HG03108 (cell line): ENCODE results near the gene GBP5.
A peak's percentile ranks its signal among the peaks of the same experiment; 100 is the strongest.

Experiments
- ATAC-seq: cut with Tn5 transposase; IDR thresholded peaks from one replicate; pipeline ENCODE4 v1.9.1; 2021; ENCODE audit warnings: moderate library complexity; ENCODE audit not compliant: unreplicated experiment

Gene GBP5, protein sequence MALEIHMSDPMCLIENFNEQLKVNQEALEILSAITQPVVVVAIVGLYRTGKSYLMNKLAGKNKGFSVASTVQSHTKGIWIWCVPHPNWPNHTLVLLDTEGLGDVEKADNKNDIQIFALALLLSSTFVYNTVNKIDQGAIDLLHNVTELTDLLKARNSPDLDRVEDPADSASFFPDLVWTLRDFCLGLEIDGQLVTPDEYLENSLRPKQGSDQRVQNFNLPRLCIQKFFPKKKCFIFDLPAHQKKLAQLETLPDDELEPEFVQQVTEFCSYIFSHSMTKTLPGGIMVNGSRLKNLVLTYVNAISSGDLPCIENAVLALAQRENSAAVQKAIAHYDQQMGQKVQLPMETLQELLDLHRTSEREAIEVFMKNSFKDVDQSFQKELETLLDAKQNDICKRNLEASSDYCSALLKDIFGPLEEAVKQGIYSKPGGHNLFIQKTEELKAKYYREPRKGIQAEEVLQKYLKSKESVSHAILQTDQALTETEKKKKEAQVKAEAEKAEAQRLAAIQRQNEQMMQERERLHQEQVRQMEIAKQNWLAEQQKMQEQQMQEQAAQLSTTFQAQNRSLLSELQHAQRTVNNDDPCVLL

DNA sequence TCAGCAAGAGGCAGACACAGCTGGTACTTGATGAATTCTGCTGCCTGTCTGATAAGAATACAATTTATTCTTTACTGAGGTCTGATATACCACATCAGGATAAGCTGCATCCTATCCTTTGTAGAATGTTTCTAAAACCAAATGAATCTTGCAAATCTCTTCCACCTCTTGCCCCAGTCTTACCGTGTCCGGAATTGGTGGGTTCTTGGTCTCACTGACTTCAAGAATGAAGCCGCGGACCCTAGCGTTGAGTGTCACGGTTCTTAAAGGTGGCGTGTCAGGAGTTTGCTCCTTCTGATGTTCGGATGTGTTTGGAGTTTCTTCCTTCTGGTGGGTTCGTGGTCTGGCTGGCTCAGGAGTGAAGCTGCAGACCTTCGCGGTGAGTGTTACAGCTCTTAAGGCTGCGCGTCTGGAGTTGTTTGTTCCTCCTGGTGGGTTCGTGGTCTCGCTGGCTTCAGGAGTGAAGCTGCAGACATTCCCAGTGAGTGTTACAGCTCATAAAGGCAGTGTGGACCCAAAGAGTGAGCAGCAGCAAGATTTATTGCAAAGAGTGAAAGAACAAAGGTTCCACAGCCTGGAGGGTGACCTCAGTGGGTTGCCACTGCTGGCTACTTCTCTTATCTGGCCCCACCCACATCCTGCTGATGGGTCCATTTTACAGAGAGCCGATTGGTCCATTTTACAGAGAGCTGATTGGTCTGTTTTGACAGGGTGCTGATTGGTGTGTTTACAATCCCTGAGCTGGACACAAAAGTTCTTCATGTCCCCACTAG, at the start of gene GBP5:
Gene GBP5, minus strand, starts transcription at position 592 of the 773 bp plus-strand sequence. CDS start 3,305 bp downstream, outside the sequence.
- ATAC-seq, result peak; percentile 57

DNA sequence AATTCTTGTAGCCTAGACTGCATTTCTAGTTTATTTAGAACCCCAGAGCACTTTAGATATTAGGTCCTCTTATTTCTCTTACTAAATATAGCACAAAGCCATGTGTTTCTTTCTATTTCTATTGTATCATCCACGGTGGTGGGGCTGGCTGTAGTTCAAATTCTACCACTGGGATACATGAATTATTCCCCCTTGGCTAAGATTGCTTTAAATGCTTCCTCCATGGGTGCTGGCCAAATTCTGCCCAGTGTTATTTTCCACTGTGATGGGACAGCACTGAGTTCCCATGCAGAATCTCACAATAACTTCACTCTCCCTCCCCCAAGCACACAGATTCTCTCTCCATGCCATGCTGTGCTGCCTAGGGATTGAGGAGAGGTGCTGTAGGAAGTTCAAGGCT, 49.7 kb upstream of the GBP5 start:
- no peak for ATAC-seq

DNA sequence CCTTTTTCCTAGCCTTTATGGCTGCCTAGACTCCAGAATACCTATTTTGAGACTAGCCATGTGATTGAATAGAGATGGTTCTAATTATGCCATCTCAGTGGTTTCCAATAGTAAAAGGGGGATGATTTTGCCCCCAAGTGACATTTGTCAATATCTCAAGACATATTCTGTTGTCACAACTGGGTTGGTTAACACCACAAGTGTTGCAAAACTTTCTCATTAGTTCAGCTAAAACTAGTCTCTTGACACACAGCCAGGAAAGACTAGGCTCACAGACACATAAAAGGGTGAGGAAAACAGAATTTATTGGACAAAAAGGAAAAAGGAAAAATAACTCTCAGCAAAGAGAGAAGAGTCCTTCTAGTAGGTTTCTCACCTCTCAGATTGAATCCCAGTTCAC, 39.9 kb upstream of the GBP5 start:
- ATAC-seq, result no peak

DNA sequence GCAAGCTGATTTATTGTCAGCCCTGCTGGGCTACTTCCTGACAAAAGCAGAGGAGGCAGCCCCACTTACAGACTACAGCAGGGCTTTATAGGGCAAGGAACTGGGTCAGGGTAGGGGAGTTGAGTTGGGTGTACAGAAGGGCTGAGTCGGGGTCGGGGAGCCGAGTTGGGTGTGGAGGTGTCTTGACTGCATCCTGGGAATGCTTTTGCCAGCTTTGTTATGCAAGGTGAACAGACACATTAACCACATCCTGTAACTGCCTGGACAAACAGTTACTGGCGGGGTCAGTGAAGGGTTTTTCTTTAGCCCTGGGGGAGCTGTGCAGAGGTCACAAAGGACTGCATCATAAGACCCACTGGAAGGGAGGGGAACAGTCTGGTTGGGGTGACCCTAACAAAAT, 39.1 kb upstream of the GBP5 start:
- ATAC-seq, result peak; percentile 62

DNA sequence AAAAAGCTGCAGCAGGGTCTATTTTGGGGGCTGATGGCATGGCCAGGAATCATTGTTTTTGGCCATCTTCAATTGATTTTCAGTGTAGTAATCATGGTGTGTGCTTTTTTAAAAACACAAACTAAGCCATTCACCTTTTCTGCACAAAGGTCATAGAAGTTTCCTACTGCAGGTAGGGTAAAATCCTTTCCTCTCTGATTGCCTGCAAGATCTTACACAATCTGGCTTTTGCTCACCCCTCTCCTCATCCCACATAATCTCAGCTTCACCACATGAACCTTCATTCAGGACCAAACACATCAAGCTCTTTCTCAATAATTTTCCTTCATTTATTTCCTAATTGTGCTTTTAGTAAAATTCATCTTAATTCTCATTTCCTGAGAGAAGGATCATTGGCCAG, 38.3 kb upstream of the GBP5 start:
- ATAC-seq, result no peak

DNA sequence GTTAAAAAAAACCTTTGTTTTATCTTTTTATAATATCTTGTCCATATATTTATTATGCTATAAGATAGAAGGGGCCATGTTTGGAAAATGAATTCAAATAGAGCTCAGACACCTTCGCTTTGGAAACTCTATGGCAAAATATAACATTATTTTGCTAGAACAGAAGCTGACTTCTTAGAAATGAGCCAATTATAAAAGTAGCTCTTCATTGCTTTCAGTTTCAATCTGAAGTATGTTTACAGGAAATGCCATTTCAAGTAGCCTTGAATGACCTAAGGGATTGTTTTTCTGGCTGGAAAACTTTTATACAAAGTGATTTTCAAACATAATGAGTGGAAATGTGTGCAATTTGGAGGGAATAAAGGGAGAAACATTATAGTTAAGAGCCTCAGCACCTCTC, 37.8 kb upstream of the GBP5 start:
- ATAC-seq, result peak; percentile 88

DNA sequence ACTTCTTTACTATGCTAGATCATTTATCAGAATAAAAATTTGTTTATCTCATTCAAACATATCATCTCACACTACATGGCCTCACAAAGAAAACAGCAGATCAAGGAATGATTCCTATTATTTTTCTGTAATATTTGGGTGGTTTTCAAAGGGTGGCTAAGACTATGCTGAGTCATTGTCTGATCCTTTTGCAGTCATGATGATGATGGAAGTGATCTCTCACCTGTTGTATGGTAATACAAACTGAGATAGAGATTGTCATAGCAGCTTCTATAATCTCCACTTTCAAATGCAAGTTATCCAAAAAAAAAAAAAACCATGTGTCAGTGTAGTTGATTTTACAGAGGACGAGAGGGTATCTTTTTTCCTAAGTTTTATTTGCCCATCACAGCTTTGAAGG, 37.2 kb upstream of the GBP5 start:
- ATAC-seq, result no peak

DNA sequence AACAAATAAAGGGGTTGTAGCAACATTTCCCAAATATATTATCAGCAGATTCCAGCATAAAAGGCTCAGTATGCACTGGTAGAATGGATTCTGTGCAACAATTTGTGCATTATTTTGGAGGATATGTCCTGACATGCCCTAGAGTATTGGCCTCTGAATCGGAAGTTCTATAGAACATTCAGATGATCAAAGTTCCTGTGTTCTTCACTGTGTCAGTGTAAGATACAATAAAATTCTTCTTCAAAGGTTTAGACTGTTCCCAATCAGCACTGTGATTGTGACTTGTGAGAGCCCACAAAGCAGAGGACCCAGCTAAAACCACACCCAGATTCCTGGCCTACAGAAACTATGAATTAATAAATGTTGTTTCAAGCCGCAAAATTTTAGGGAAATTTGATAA, 33.6 kb upstream of the GBP5 start:
- ATAC-seq, result no peak

DNA sequence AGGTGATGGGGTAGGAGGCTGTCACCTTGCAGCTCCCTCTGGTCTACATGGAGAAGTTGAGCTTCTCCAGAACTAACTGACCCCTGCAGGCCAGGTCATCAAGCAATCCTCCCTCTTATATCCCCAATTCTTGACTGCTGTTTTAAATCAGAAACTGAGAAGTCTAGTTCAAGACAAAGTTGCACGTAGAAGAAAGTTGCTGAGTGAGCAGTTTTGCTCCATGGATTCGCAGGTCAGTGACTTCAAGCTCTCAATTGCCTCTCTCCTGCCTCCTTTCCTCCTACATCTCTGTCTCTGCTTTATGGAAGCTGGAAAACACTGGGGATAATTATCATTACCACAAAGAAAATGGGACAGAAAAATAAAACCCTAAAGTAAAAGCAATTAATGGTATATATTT, 32.8 kb upstream of the GBP5 start:
- ATAC-seq, result no peak

DNA sequence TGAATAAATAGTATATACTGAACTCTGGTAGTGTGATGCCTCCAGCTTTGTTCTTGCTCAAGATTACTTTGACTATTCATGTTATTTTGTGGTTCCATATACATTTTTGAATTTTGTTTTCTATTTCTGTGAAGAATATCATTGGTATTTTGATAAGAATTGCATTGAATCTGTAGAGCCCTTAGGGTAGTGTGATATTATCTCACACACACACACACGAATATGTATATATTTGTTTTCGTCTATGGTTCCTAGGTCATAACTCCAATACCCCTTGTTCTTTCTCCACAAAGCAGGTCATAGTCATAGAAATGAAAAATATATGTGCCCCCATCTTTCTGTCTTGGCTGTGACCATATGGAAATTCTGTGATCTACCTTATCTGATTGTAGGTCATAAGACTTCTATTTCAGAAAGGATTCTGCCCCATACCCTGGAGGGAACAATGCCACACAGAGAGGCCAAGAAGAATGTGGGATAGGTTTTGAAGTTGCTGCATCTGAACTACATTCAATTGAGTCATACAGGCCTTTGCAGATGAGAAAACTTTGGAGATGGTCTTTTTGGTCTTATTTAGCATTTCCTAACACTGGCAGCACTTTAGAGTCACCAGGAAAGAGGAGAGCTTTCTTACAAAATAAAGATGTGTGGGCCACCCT, 32.0 kb upstream of the GBP5 start:
- ATAC-seq, result no peak

DNA sequence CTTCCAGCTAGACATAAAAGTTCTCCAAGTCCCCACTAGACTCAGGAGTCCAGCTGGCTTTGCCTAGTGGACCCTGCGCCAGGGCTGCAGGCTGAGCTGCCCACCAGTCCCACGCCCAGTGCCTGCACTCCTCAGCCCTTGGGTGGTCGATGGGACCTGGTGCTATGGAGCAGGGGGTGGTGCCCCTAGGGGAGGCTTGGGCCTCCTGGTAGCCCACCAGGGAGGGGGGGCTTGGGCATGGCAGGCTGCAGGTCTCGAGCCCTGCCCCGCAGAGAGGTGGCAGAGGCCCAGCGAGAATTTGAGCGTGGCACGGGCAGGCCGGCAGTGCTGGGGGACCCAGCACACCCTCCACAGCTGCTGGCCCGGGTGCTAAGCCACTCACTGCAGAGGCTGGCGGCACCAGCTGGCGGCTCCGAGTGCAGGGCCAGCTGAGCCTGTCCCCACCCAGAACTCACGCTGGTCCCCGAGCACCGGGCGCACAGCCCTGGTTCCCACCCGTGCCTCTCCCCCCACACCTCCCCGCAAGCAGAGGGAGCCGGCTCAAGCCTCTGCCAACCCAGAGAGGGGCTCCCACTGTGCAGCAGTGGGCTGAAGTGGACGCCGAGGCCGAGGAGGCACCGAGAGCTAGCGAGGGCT, 30.2 kb upstream of the GBP5 start:
- no peak for ATAC-seq

DNA sequence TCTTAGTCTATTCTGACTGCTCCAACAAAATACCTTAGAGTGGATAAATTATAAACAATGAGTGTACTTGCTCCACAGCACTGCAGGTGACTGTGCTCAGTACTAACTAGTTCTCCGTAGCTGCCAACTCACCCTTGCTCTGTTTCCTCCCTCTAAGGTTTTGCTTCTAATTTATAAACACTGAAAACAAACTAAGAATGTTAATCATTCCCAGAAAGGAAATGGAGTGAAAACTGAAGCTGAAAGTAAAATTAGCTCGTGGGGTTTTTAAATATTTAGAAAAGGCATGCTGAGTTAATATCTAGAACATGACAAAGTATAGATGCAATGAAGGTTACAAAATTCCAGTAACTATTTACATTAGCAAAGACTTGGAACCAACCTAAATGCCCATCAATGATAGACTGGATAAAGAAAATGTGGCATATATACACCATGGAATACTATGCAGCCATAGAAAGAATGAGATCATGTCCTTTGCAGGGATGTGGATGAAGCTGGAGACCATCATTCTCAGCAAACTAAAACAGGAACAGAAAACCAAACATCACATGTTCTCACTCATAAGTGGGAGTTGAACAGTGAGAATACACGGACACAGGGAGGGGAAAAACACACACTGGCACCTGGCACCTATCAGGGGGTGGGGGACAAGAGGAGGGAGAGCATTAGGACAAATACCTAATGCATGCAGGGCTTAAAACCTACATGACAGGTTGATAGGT, 27.2 kb upstream of the GBP5 start:
- ATAC-seq, result peak; percentile 95

DNA sequence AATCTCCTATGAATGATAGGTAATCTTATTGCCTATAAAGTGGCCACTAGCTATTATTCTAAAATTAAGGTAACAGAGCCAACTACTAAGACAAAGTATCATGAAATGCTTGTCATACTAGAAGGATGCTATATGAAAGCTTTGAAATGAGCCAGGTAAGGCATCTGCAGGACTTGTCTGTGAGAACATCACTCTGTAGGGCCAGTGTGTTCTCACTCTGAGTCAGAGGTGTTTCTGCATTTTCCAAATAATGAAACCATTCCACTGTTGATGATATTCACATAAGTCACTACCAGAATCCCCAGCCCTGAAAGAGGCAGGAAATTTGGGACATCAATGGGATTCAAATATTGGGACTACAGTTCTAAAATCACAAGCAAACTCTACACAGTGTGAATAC, 25.8 kb upstream of the GBP5 start:
- ATAC-seq, result peak; percentile 32

DNA sequence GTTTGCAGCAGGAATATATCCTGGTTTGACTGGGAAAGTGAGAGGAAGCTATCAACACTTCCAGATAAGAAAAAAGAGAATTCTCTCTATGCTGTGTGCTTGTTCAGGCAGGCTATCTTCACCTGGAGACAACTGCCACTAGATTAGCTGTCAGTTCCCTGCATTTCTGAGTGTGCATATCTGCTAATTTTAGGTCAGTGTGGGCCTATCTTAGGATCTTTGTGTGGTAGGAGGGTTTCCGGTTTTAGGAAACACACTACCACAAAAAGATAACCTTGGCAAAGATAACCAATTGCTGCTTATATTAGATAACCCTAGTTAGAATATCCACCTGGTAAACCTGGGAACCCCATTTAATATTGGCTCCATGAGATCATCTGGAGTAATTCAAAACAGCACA, 22.5 kb upstream of the GBP5 start:
- ATAC-seq, result no peak

DNA sequence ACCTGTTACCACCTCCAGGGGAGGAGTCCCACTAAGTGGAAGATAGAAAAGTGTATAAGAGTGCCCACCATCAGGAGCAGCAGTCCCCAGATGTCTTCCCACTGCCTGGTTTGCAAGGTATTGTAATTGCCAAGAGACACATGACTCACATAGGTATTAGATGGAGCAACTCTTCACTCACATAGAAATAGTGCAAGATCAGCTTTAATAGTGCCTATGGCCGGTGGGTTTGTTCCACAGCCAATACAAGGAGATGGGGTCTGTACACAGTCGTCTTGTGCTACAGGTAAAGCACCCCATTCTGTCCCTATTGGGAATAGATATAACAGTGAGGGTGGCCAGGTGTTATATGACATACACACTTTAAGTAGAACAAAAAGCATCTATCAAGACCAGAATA, 18.6 kb upstream of the GBP5 start:
- no peak for ATAC-seq

DNA sequence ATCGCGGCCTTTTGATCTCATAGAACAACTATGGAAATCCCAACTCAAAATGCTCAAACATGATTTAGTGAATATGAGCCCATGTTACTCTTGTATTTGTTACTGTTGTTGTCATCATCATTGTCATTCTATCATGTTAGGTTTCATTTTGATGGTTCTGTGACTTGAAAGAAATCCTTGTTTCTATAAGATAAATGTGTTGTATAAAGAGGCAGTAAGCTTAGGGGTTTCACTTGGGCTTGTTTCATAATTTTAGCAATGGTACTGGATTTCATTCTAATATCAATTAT, 15.3 kb upstream of the GBP5 start:
- no peak for ATAC-seq

DNA sequence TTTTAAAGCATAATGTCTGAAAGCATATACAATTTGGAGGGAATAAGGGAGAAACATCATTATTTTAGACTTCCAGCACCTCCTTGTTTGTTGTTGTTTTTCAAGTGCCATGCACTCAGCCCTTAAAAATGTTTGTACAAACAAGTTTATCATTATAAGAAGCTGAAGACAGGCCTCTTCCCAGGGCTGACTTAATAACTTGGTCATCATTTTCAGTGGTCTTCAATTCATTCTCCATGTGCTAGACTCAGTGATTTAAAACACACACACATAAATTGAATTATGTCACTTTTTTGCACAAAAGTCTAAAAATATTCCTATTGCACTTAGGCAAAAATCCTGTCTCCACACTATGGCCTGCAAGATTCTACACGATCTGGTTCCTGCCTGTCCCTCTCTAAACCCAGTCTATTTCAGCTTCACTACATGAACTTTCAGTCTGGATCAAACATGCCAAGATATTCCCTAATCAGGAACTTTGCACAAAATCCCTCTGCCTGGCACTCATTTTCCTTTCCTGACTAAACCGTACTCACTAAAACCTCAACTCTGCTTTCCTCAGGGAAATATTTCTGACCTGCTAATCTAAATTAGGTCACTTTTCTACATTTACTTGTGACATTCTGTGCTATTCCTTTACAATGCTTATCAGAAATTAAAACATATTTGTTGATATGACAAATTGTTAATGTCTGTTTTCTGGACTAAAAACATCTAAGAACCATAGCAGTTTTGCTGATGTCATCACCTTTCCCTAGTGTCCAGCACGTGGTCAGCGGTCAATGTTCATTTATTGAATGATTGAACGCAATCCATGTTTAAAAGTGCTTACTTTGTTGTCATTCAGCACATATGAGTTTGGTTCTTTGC, 14.8 kb upstream of the GBP5 start:
- ATAC-seq, result no peak

DNA sequence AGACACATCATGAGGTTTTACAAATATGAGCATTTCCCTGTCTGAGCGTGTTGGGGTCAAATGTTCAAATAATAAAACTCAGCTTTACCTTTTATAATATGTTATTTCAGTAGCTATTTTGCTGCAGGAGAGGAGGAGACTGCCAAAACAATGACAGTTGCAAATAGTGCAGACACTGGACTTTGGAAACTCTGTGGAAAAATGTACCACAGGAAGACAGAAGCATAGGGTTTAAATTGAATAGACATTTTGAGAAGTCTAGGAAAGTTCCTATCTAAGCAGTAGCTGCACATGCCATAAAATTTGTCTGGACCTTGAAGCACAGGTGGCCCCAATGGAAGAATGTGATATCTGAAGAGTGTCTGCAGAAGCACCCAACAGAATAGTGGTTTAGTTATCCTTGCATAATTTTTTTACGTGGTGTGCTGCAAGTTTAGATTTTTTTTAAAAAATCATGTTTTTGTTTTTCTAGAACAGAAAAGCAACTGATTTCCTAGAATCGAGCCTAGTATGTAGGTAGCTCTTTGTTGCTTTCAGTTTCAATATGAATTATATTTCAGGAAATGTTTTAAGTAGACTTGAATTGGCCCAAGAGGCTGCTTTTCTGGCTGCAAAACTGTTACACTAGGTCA, 14.0 kb upstream of the GBP5 start:
- peak; percentile 95 for ATAC-seq

DNA sequence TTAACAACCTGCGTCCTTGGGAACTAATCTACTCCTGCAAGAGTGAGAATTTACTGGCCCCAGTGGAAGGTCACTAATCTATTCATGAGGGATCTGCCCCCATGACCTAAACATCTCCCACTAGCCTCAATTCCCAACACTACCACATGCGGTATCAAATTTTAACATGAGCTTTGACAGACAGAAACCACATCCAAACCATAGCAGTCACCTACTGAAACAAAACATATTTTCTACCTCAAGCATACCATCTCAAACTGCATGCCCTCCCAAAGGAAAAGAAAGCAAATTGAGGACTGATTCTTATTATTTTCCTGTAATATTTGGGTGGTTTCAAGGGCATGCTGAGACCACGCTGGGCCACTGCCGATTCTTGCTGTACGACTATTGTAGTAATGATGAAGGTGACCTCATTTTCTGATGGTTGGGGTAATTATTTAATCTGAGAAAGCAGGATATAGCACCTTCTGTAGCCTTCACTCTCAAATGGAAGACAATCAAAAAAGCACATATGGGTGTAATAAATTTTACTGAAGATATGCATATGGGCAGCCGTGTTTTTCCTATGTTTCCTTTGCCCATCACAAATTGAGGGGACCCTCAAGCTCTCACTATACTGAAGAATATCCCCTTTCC, 13.2 kb upstream of the GBP5 start:
- ATAC-seq, result no peak
